HG03095 (cell line): Measurements from ENCODE around the gene MEIOSIN.
"Not testable (repeated sequence)": the region's sequence is repeated elsewhere in the genome, so short reads cannot be mapped to it uniquely, and the experiment has no call there.

Source experiments
- ATAC-seq: cut with Tn5 transposase; IDR thresholded peaks from one replicate; pipeline ENCODE4 v1.9.1; 2021; ENCODE audit warnings: moderate library complexity; ENCODE audit not compliant: unreplicated experiment

Gene MEIOSIN

GRCh38 chr19:45717983-45718650 is 15.1 kb upstream of the MEIOSIN start:
- ATAC-seq, result no peak

- ATAC-seq, result not testable (repeated sequence)
Measured at GRCh38 chr19:45720065-45720464, 13.2 kb upstream of the MEIOSIN start.

DNA sequence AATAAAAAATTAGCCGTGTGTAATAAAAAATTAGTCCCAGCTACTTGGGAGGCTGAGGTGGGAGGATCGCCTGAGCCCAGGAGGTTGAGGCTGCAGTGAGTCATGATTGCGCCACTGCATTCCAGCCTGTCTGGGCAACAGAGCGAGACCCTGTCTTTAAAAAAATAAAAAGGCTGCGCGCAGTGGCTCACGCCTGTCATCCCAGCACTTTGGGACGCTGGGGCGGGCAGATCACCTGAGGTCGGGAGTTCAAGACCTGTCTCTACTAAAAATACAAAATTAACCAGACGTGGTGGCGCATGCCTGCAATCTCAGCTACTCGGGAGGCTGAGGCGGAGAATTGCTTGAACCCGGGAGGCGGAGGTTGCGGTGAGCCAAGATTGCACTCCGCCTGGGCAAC is 4.6 kb upstream of the MEIOSIN start:
- ATAC-seq, result not testable (repeated sequence)

GRCh38 chr19:45729800-45730290 is 3.4 kb upstream of the MEIOSIN start:
- ATAC-seq, result no peak

DNA sequence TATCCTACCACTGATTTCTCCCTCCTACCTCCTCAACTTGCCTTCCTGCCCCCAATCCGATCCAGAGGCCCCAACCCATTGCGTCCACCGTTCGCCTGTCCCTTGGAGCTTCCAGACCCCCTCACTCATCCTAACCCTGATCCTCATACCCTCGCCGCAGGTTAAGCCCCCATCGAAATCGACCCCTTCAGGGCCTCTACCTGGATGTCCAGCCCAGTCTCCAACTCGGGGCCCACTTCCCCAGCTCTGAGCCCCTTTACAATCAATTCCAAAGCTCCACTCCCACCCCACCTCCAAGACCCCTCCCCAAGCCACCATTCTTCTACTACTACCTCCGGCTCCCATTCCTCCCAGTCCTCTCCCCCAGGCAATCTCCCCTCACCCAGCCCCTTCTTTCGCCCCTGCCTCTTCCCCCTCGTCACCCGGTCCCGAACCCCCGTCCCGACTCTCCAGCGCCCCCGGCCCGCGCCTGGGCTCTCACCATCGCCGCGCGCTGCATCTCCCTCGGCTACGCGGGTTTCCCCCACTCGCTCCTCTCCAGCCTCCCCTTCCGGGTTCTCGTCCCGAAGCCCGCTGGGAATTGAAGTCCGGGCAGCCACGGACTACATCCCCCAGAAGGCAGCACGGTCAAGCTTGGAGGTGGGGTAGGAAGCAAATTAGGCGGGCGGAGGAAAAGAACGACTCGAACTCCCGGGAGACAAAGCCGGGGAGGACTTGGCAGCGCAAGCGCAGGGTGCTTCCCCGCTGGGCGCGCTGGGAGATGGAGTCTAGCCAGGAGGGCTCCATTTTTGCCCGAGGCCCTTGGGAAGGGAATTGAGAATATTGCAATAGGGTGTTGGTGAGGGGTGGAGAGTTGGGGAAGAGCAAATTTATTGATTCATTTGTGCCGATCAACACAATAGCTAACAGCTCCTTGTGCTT is 2.6 kb upstream of the MEIOSIN start, which contains the start of gene FBXO46:
FBXO46 (minus strand) TSS at position 529 of the 921 bp plus-strand sequence. CDS start 17,401 bp downstream, outside the sequence.
- peak; percentile 89 for ATAC-seq

- no peak for ATAC-seq
Measured at GRCh38 chr19:45739498-45740439, 6.5 kb downstream of the MEIOSIN start.

DNA sequence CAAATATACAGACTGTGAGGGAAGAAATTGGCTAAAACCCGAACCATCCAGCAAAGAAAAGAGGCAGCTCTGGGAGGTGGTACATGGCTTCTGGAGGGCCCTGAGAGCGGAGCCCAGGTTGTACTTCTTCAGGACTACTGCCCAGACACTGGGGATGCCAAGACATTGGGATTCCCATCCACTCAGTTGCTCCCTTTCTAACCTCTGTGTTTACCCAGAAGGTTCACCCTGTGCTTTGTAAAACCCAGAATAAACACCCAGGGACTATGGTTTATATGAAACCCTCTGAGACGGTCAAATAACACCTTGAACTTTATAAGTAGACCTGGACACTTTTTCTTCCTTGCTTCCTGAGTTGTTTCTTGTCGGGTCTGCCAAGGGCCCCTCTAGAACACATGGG is 9.7 kb downstream of the MEIOSIN start:
- no peak for ATAC-seq

DNA sequence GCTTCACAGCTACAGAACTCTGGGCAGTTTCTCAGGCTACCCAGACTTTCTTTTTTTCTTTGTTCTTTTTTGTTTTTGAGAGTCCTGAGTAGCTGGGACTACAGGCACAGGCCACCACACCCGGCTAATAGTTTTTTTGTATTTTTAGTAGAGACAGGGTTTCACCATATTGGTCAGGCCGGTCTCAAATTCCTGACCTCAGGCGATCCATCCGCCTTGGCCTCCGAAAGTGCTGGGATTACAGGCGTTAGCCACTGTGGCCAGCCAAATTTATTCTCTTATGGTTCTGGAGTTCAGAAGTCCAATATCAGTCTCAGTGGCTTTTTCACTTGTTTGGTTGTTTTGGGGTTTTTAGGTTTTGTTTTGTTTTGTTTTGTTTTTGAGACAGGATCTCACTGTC is 12.4 kb downstream of the MEIOSIN start:
- no peak for ATAC-seq

DNA sequence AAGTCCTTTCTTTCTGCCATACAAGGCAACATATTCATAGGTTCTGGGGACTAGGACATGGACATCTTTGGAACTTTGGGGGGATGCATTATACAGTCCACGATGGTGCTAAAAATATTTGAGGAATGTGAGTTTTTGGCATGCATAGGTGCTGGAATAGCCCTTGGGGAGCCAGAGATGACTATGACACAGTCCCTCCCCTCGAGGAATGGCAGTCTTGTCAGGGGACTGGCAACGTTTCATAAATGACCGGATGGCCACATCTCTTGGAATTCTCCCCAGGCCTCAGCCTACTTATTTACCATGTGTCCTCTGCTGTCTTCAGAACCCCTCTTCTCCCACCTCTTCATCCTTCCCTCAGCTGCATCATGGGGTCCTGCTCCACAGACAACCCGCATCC is 13.6 kb downstream of the MEIOSIN start:
- no peak for ATAC-seq

DNA sequence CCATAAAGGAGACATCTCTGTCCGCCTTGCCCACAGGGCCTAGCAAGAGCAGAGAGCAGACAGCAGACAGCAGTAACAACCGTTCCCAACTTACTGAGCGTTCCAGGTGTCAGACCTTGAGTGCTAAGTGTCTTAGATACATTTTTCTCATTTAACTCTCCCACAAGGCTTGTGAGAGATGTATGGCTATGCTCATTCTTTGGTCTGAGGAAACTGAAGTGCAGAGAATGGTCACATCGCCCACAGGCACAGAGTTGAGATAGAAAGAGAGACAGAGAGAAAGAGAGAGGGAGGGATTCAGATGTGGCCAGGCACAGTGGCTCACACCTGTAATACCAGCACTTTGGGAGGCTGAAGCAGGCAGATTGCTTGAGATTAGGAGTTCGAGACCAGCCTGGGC is 14.3 kb downstream of the MEIOSIN start:
- ATAC-seq, result no peak

DNA sequence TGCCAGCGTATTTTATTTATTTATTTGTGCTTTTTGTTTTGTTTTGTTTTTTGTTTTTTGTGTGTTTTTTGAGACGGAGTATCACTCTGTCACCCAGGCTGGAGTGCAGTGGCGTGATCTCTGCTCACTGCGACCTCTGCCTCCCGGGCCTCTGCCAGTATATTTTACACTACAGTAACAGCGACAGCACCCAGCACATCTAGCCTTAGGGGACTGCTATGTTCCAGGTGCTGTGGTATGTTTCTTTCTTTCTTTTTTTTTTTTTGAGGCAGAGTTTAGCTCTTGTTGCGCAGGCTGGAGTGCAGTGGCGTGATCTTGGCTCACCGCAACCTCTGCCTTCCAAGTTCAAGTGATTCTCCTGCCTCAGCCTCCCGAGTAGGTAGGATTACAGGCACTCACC is 18.2 kb downstream of the MEIOSIN start:
- not testable (repeated sequence) for ATAC-seq

- ATAC-seq, result no peak
Measured at GRCh38 chr19:45752639-45753038, 19.4 kb downstream of the MEIOSIN start.

GRCh38 chr19:45753548-45753947 is 20.3 kb downstream of the MEIOSIN start:
- ATAC-seq, result no peak

DNA sequence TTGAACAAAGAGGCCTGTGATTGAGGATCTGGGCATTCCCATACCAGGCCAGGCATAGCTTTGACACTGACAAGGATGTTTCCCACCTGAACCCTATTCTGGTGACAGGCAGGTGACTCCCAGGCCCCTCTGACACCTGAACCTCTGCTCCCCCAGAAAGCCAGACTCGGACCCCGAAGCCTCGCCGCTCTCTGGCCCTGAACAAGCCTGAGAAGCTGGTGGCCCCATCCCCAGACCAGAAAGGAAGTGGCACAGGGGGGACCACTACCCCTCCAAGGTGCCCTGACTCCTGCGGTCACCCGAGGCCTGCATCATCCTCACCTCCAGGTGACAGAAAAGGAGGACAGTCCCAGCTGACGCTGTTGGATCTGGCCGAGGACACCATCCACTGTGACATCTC is 21.1 kb downstream of the MEIOSIN start:
- ATAC-seq, result no peak

DNA sequence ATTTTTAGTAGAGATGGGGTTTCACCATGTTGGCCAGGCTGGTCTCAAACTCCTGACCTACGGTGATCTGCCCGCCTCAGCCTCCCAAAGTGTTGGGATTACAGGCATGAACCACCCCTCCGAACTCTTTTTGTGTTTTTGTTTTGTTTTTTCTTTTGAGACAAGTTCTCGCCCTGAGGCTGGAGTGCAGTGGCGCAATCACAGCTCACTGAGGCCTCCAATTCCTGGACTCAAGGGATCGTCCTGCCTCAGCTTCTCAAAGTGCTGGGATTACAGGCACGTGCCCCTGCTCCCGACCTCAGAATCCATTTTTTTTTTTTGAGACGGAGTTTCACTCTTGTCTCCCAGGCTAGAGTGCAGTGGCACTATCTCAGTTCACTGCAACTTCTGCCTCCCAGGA is 24.5 kb downstream of the MEIOSIN start:
- no peak for ATAC-seq

DNA sequence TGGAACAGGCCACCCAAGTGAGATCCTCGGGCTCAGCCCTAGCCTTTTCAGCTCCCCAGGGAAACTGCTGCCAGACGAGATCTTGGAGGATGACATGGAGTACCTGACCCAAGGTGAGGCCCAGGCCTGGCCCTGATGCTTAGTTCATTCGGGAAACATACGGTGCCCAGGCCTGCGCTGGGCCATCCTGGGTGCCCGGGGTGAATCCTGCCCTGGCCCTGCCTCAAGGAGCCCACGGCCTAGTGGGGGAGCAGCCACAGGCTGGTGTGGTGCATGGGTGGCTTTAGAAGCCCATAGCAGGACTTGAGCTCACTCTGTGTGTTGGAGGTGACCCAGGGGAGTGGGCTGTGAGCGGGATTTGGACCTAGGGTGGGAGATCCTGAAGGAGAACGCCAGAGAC is 25.7 kb downstream of the MEIOSIN start:
- no peak for ATAC-seq

- no peak for ATAC-seq
Measured at GRCh38 chr19:45761714-45762113, 28.5 kb downstream of the MEIOSIN start.

GRCh38 chr19:45762870-45763631 is 29.8 kb downstream of the MEIOSIN start:
- no peak for ATAC-seq

DNA sequence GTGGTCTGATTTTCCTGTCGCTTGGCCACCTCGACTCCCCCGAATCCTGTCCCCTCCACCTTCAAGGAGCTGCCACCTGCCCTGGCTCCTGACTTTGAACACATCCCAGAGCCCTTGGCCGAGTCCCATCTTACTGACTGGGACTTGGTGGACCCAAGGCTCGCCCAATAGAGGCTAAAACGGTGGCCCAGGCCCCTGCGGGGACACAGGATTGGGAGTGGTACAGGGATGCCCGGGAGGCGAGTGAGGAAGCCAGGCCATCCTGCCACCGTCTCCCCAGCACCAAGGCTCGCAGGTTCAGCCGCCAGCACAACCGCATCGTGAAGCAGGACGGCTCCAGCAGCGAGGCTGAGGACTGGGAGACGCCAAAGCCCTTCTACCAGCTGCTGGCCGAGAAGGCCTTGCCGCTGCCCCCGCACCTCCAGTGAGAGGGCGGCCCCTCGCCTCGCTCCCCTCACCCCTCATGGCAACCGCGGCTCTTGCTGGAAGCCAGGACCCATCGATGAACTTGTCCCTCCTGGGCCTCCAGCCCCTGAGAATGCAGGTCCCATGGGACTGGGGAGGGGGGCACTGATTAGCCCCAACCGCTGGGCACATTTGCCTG is 30.6 kb downstream of the MEIOSIN start:
- ATAC-seq, result no peak

DNA sequence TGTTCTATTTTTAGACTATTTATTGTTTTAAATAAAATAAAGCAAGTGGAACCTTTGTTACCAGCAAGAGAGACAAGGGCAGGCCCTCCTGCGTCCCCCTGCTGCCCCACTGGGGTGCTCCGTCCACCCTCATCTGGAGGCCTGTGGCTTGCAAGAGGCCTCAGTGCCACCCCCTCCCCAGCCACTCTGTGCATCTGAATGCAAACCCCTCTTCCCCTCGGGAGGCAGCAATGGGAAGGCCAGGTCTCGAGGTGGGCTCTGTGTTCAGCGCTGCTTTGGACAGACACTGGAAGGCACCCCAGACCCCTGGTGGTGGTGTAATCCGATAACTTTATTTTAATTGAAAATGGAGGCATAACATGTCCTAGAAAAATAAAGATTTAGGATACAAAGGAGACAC is 31.2 kb downstream of the MEIOSIN start:
- no peak for ATAC-seq
